Measurements from ENCODE around the gene STMN3.

- TF ChIP-seq CTCF (IDR thresholded peaks at IDR 0.05; ENCODE audit: insufficient read depth, low read length, poor library complexity, severe bottlenecking), result no peak
- TF ChIP-seq EZH2phosphoT487 (conservative IDR thresholded peaks at IDR 0.05; ENCODE audit: low read length), result no peak
Measured at GRCh38 chr20:63617092-63617875, 35.9 kb downstream of the STMN3 start.
